Fibroblast of the conjunctiva (primary cell): ENCODE data around the gene USP34.

ENCODE experiments used
- DNase-seq: peaks from one replicate; pipeline ENCODE4 v3.0.0-alpha.2; 2010; ENCODE audit warnings: low read depth

Gene USP34

GRCh38 chr2:61368687-61369665 lies 101.9 kb downstream of the USP34 start:
- DNase-seq: no peak

GRCh38 chr2:61367177-61367576 lies 103.7 kb downstream of the USP34 start:
- no peak for DNase-seq

GRCh38 chr2:61363580-61363979 lies 107.3 kb downstream of the USP34 start:
- DNase-seq: no peak

GRCh38 chr2:61362873-61363272 lies 108.0 kb downstream of the USP34 start:
- DNase-seq: no peak

- DNase-seq: no peak
Observed at GRCh38 chr2:61361068-61361467, 109.8 kb downstream of the USP34 start.

GRCh38 chr2:61359058-61359457 lies 111.8 kb downstream of the USP34 start:
- DNase-seq: no peak

- no peak for DNase-seq
Observed at GRCh38 chr2:61357681-61358080, 113.2 kb downstream of the USP34 start.

- peak; percentile 44 for DNase-seq
Observed at GRCh38 chr2:61356958-61357350, 113.9 kb downstream of the USP34 start.

GRCh38 chr2:61356261-61356957 lies 114.5 kb downstream of the USP34 start:
- DNase-seq: peak; percentile 10

GRCh38 chr2:61354543-61355197 lies 116.2 kb downstream of the USP34 start:
- DNase-seq: no peak

GRCh38 chr2:61353909-61354308 lies 117.0 kb downstream of the USP34 start:
- no peak for DNase-seq

GRCh38 chr2:61350777-61351176 lies 120.1 kb downstream of the USP34 start:
- DNase-seq: no peak

GRCh38 chr2:61343141-61343540 lies 127.7 kb downstream of the USP34 start:
- DNase-seq: no peak

GRCh38 chr2:61340242-61340641 lies 130.6 kb downstream of the USP34 start:
- peak; percentile 24 for DNase-seq

- DNase-seq: no peak
Observed at GRCh38 chr2:61338447-61338846, 132.4 kb downstream of the USP34 start.

- DNase-seq: no peak
Observed at GRCh38 chr2:61335187-61335586, 135.7 kb downstream of the USP34 start.

GRCh38 chr2:61334466-61334865 lies 136.4 kb downstream of the USP34 start:
- no peak for DNase-seq

- no peak for DNase-seq
Observed at GRCh38 chr2:61328707-61329251, 142.1 kb downstream of the USP34 start.

- no peak for DNase-seq
Observed at GRCh38 chr2:61327173-61327572, 143.7 kb downstream of the USP34 start.

- no peak for DNase-seq
Observed at GRCh38 chr2:61326423-61326822, 144.5 kb downstream of the USP34 start.

- no peak for DNase-seq
Observed at GRCh38 chr2:61320181-61320580, 150.7 kb downstream of the USP34 start.

- no peak for DNase-seq
Observed at GRCh38 chr2:61318553-61318952, 152.3 kb downstream of the USP34 start.
